Measurements from ENCODE around the gene TLCD1.

The TLCD1 gene

GRCh38 chr17:28711723-28712031 is 14.4 kb downstream of the TLCD1 start, which contains the start of gene PROCA1:
PROCA1 (minus strand) TSS chr17:28711888; CDS start chr17:28711660, 228 bp downstream.
- no peak for DNase-seq

DNA sequence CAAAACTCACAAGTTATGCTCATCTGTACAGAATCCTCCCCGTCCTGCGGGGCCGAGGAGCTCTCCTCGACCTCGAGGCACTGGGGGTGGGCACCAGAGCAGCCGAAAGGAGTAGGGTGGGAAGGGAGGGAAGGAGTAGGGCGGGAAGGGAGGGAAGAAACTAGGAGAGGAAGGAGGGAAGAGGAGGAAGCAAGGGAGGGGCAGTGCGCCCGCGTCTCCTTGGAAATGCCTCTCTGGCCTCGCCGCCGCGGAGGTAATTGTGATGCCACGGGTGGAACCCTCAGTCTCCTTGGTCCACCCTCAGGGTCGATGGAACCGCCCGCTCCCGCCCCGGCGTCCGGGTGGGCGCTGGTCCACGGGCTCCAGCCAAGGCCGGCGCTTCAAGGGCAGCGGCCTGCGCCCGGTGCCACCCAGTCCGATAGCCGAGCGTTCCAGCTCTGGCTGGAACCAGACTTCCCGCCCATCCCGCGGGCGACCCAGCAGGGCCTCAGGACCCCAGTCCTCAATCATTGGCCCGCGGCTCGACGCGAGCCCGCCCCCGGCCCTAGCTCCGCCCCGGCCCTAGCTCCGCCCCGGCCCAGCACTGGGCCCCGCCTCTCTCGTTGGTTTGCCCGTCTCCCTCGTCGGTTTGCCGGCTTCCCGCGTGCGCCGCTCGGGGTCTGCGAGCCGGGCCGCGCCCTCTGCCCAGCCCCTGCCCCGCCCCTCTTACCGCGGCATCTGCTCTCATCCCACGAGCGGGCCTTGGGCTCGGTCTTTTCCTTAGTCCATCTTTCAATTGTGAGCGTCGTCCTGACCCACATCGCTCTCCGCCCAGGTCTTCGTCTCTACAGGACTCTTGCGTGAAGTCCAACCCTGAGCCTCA is 14.9 kb downstream of the TLCD1 start:
- DNase-seq, result peak; percentile 99

DNA sequence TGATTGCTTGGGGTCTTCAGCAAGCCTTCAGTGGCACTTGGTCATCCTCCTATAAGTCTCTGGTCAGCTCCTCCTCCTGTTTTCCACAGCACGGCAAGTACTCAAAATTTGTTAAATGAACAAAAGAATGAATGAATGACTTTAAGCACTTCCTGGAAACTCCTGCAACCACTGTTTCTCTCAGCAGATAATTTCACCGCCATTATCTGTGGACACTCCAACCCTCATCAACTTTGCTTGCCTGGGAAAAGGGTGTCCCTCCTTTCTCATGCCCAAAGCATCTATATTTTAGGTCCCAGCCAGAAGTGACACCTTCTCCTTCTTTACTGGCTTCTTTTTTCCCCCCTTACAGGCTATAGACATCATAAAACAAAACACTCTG is 18.7 kb downstream of the TLCD1 start:
- no peak for DNase-seq

DNA sequence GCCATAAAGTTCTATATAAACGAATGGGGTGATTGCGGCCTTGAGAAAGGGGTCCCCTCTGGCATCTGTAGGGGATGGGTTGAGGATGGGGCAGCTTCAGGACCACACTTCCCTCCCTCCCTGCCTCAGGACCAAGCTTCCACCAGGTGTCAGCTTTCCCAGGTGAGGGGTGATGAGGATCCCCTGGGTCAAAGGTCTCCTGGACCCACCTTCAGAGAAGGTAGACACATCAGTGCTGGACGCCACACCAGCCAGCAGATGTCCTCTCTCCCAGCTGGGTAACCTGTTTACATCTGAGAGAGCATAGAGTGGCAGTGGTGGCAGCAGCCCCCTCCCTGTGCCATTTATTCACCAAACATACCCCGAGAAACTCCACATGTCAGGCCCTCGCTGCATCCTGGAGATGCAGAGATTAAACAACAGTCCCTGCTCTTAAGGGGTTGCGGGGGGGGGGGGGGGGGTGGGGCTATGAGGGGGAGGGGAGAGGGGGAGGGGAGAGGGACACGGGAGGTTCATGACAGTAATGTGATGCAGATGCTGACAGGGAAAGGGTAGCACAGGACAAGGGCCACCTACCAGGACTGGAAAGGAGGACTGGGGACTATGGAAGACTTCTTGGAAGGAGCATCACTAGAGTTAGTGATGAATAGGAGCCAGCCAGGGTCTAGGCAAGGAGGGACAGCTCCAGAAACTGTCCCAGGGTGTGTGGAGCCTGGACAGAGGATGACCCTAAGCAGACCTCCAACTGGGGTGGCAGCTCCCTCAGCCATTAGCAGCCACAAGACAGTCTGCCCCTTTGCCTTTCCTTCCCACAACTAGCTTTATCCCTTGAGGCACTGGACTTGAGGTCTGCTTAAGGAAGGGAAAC is 19.3 kb downstream of the TLCD1 start:
- no peak for DNase-seq

GRCh38 chr17:28705728-28706334 is 20.2 kb downstream of the TLCD1 start:
- no peak for DNase-seq

GRCh38 chr17:28705074-28705659 is 20.9 kb downstream of the TLCD1 start:
- no peak for DNase-seq

GRCh38 chr17:28704219-28704858 is 21.7 kb downstream of the TLCD1 start:
- no peak for DNase-seq

GRCh38 chr17:28703552-28704218 is 22.3 kb downstream of the TLCD1 start:
- DNase-seq, result no peak

DNA sequence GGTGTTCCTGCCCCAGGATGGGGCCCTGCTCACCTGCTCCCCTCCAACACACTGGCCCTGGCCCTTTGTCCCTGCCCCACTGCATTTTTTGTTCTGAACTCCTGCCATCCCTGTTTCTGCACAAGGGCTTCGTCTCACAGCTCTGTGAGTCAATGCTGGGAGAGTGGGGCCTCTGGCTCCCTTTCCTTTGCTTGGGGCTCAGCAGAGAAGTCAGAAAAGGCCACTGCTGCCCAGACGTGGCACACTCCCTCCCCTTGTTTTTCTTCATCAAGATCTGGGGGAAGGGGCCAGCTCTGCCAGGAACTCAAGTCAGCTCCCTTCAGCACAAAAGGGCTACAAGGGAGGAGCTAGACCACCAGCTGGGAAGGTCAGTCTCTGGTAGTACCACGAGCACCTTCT is 23.3 kb downstream of the TLCD1 start:
- DNase-seq, result no peak

- no peak for DNase-seq
Observed at GRCh38 chr17:28702026-28702751, 23.8 kb downstream of the TLCD1 start.

DNA sequence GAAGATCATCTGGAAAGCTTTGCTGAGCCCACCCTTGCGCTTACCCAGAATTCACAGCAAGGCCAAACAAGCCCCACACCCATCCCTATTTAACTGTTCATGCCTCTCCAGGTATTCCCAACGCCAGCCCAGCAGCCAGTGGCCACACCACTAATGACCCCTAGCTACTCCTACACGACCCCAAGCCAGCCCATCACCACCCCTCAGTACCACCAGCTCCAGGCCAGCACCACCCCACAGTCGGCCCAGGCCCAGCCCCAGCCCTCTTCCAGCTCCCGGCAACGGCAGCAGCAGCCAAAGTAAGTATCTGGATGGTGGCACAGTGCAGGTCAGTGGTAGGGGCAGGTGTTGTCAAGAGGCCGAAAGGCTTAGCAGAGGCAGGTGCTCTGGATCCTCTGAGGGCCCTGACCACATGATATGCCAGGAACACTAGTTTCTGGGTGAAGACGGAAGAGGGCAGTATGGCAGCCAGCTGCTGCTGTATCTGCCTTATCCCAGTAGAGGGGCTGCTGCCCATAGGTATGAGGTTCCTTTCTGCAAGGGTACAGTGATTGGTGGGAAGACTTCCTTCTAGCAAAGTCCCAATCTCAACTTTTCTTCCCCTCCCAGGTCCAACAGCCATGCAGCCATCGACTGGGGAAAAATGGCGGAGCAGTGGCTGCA is 25.1 kb downstream of the TLCD1 start:
- DNase-seq, result no peak

- DNase-seq, result no peak
Observed at GRCh38 chr17:28700278-28700677, 25.8 kb downstream of the TLCD1 start.

DNA sequence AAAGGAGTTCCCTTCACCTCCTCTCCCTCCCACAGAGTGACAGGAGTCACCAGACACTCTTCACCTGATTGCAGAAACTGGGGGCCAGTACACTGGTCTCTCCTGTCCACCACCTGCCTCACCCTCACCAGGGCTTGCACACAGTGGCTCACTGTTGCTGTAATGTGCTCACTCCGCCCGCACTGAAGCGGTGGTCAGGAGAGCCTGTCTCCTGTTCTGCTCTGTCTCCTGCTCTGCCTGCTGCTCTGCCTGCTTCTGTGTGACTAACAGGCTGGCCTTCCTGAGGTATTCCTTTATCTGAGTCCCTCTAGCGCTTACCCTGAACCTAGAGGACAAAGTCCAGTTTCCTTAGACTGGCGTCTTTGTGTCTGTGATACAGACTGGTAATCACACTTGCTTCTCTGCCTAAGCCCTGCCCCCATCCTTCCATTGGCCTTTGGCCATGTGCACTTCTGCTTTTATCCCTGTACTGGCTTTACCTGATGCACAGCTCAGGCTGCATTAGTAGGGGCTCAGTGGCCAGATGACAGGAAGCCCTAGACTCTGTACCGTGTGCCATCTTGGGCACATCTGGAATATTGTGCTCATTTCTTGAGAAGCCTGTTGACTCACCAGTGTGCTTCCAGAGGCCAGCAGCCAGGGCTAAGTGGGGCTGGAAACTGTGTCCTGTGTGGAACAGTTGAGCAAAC is 27.6 kb downstream of the TLCD1 start:
- DNase-seq, result no peak

- DNase-seq, result no peak
Observed at GRCh38 chr17:28693869-28694268, 32.2 kb downstream of the TLCD1 start.

GRCh38 chr17:28689011-28689410 is 37.0 kb downstream of the TLCD1 start:
- DNase-seq, result no peak

DNA sequence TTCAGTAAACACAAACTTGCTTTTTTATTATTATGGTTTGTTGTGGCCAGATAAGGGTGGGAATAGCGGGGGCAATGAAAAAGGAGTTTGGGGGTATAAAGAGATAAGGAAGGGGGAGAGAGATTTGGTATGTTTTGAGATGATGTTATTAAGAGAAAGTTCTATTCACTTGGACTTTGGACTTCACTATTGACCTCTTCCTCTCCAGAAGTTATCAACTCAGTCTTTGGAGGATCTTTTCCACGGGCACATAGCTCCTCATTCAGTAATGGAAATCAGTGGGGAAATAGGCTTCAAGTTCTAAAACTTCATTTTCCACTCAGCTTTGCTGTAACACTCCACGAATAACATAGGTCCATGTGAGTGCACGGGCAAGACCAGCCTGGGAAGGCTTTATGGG is 37.6 kb downstream of the TLCD1 start:
- DNase-seq, result no peak

DNA sequence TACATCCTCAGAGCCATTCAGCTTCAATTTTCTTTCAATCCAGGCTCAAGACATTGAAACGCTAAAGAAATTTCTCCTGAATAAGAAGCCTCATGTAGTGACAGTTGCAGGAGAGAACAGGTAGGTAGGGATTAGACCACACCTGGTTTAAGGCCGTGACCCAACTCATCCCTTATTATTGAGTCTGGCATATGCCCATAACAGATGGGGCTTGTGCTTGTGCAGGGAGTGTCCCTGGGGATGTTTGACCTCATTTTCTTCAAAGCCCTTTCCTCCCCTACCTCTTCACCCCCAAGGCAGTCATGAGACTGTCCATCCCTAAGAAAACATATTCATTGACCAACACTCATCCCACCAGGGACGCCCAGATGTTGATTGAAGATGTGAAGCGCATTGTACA is 39.7 kb downstream of the TLCD1 start:
- DNase-seq, result peak; percentile 68

DNA sequence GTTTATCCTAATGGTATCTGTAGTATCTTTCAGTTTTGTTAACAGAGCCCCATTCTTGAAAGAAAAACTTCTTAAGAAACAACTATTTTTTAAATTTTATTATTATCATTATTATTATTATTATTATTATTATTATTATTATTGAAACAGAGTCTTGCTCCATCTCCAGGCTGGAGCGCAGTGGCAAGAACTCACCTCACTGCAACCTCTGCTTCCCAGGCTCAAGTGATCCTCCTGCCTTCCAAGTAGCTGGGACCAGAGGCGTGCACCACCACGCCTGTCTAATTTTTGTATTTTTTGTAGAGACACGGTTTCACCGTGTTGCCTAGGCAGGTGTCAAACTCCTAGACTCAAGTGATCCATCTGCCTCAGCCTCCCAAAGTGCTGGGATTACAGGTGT is 40.7 kb downstream of the TLCD1 start:
- DNase-seq, result no peak

DNA sequence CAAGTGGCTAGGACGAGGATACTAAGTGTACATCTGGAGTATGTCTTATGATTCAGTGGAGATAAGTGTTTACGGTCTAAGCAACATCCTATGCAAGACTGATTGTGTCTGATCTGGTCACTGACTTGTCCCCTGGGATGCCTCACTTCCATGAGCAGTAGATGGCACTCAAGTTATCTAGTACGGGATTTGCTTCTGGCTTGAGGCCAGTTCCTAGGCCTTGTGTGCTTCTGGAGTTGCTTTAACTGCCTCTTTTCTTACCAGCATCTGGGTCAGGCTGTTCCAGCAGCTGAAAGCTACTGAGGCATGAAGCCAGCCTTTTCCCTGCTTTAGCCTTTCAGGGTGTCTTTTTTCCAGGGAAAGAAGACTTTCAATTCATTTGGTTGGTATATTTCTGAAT is 41.1 kb downstream of the TLCD1 start:
- DNase-seq, result peak; percentile 85

DNA sequence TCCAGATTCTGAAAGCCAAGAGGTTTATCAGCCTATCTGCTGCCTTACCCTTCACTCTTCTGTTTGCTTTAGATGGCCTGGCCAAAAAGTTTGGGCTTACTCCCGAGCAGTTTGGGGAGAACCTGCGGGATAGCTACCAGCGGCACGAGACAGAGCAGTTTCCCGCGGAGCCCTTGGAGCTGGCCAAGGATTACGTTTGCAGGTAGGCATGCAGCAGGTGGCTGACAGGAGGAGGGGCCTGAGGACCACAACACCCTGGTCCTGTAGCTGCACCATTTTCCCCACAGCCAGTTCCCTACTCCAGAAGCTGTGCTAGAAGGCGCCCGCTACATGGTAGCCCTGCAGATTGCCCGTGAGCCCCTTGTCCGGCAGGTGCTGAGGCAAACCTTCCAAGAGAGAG is 43.4 kb downstream of the TLCD1 start:
- no peak for DNase-seq

Data from NCI-H82 (cell line).